Lower lobe of right lung (tissue), 2 donors: ENCODE data around the gene SH2D6. TPM values are rescaled to one million over a fixed set of nuclear protein-coding genes. Genes with fewer than 3 reads are reported as not detected.

Experiments used
- ATAC-seq, 2 donors: fragments of 200-7000 bp; cut with Tn5 transposase; one replicate each; pipeline ENCODE4 v1.9.1; 2020 to 2022; ENCODE audit warnings: mild to moderate bottlenecking in 2 of 2, moderate library complexity in 2 of 2
- DNase-seq: peaks from one replicate; pipeline ENCODE4 v3.0.0-alpha.2; 2020
- H3K27ac ChIP-seq: fragments of 200-600 bp; one replicate; pipeline ENCODE4 v1.8.0; 2022
- H3K27me3 ChIP-seq: fragments of 200-600 bp; one replicate; pipeline ENCODE4 v1.8.0; 2022; ENCODE audit warnings: low read depth
- H3K36me3 ChIP-seq: fragments of 200-600 bp; one replicate; pipeline ENCODE4 v1.8.0; 2022; ENCODE audit warnings: mild to moderate bottlenecking
- H3K4me1 ChIP-seq: fragments of 200-600 bp; one replicate; pipeline ENCODE4 v1.8.0; 2022
- H3K4me3 ChIP-seq: fragments of 200-600 bp; one replicate; pipeline ENCODE4 v1.8.0; 2022; ENCODE audit warnings: mild to moderate bottlenecking
- H3K9me3 ChIP-seq: fragments of 200-600 bp; one replicate; pipeline ENCODE4 v1.8.0; 2022
- intact Hi-C: fragments of 100-400 bp; cut with DNase I; formaldehyde crosslinking; loops from one replicate; pipeline ENCODE4 v1.11.0; 2022
- total RNA-seq: library from RNA; stranded (reverse); fragmentation: NEBNext Ultra II Directional; extraction: Animal tissue kit (Norgen Biotek cat#: 25700); gene quantifications from one replicate; pipeline ENCODE4 v1.2.1, GENCODE V29; 2021
- TF ChIP-seq, protein P1 (sequence below): fragments of 200-600 bp; IDR thresholded peaks from one replicate; pipeline ENCODE4 v1.8.0; 2022; ENCODE audit warnings: antibody characterized with exemption, mild to moderate bottlenecking
- donor health status: DM: no; HTN: yes; CAD: no; lungs with severe emphysema.

The SH2D6 gene
- total RNA-seq, 1 donor from 2014 or later = 0.97 TPM

DNA sequence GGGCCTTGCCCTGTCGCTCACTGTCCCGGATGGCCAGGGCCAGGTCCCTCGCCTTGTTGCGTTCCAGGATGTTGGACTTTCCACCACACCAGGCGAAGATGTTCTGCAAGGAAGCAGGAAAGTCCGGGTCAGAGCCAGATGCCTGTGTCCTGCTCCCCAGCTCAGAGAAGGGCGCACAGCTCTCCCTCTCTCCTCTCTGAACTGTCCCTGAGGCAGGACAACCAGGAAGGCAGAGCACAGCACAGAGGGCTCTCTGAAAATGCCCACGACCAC, 19.4 kb upstream of the SH2D6 start:
- H3K4me3 ChIP-seq = no peak overlapping the region
- no peaks in the 10 kb centered on the region for H3K9me3 ChIP-seq
- intact Hi-C loops = no loop called here
- H3K4me1 ChIP-seq = peaks cover 21% of the 10 kb centered on the region
- DNase-seq (no peak), ATAC-seq (no peak)
- TF ChIP-seq, protein P1, sequence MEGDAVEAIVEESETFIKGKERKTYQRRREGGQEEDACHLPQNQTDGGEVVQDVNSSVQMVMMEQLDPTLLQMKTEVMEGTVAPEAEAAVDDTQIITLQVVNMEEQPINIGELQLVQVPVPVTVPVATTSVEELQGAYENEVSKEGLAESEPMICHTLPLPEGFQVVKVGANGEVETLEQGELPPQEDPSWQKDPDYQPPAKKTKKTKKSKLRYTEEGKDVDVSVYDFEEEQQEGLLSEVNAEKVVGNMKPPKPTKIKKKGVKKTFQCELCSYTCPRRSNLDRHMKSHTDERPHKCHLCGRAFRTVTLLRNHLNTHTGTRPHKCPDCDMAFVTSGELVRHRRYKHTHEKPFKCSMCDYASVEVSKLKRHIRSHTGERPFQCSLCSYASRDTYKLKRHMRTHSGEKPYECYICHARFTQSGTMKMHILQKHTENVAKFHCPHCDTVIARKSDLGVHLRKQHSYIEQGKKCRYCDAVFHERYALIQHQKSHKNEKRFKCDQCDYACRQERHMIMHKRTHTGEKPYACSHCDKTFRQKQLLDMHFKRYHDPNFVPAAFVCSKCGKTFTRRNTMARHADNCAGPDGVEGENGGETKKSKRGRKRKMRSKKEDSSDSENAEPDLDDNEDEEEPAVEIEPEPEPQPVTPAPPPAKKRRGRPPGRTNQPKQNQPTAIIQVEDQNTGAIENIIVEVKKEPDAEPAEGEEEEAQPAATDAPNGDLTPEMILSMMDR = no peak
- H3K27me3 ChIP-seq = no peaks in the 10 kb centered on the region
- no peak overlapping the region for H3K27ac ChIP-seq
- H3K36me3 ChIP-seq = peaks cover 64% of the 10 kb centered on the region

DNA sequence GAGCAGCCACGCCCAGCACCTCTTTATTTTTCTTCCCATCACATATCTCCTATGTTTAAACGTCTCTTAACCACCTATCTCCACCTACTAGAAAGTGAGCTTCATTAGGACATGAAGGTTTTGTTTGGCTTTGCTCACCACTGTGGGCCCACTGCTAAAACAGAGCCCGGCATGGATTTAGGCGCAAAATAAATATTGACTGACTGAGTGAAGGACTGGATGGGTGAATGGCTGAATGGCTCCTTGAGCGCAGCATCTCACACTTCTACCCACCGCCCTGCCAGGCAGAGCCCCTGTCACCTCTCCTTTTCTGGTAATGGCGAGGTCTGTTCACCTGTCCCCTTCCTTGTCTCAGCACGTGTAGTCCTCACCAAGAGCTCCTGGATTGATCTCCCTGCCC, 18.5 kb upstream of the SH2D6 start:
- no peak overlapping the region for H3K27ac ChIP-seq
- peaks cover 21% of the 10 kb centered on the region for H3K4me1 ChIP-seq
- H3K36me3 ChIP-seq = peaks cover 54% of the 10 kb centered on the region
- DNase-seq (no peak), ATAC-seq (no peak)
- no peak overlapping the region for H3K4me3 ChIP-seq
- intact Hi-C loops = no loop called here
- no peaks in the 10 kb centered on the region for H3K9me3 ChIP-seq
- TF ChIP-seq, protein P1 = no peak
- H3K27me3 ChIP-seq = no peaks in the 10 kb centered on the region

DNA sequence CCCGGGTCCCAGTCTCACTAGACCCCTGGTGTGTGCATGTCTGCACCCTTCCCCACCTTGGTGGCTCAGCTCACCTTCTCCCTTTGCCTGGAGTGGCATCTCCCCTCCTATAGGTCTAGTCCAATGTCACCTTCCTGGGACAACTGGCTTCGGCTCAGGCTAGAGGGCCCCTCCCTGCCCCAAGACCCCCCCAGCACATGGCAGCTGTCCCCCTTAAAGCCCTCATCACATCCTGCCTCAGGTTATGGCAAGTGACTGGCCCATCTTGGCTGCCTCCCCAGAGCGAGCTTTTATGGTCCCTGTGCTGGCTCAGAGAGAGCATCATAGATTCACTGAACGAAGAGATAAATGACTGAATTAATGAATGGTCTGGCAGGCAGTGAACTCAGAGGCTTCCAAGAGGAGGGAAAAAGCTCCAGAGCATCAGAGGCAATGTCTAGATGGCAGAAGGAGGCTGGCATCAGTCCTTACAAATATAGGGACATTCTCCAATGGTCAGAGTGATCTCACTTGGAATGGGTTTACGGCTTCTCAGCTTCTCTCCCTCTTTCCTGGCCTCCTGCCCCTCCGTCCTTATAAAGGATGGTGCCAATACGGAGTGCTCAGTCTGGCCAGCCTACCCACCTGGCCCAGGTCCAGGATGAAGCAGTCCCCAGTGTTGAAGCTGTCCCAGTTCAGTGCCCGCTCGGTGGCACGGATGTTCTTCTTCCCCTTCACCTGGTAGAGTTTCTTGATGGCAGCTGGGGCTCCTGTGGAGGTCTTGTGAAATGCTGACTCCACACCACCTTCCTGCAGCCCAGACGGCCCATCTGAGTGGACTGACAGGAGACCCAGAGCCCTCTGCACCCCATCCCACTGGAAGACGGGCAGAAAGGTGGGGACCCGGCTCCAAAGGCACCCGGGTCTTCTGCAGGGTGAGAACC, 17.7 kb upstream of the SH2D6 start:
- Histone ChIP-seq H3K27me3 (no peaks in the 10 kb centered on the region), H3K27ac (no peak overlapping the region), H3K9me3 (no peaks in the 10 kb centered on the region), H3K36me3 (peaks cover 47% of the 10 kb centered on the region), H3K4me1 (peaks cover 21% of the 10 kb centered on the region), H3K4me3 (no peak overlapping the region)
- intact Hi-C loops = no loop called here
- TF ChIP-seq, protein P1 = no peak
- ATAC-seq = no peak
- DNase-seq = no peak

DNA sequence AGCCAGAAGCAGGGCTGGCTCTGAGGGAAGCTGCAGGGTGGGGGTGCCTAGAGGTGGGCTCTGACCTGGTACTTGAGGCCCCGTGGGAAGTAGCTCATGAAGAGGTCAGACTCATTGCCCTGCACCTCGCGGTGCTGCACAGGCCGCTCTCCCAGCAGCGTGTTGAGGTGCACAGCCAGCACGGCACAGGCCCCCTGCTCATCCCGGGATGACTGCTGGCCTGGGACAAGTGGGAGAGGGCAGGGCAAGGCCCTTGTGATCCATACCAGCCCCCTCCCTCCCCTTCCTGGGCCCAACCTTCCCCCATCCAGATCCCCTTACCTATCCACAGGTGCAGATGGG, 17.1 kb upstream of the SH2D6 start:
- Histone ChIP-seq H3K4me1 (peaks cover 17% of the 10 kb centered on the region), H3K4me3 (no peak overlapping the region), H3K27me3 (no peaks in the 10 kb centered on the region), H3K9me3 (no peaks in the 10 kb centered on the region), H3K36me3 (peaks cover 47% of the 10 kb centered on the region), H3K27ac (no peak overlapping the region)
- ATAC-seq (no peak), DNase-seq (no peak)
- TF ChIP-seq, protein P1 = no peak
- intact Hi-C loops = no loop called here

DNA sequence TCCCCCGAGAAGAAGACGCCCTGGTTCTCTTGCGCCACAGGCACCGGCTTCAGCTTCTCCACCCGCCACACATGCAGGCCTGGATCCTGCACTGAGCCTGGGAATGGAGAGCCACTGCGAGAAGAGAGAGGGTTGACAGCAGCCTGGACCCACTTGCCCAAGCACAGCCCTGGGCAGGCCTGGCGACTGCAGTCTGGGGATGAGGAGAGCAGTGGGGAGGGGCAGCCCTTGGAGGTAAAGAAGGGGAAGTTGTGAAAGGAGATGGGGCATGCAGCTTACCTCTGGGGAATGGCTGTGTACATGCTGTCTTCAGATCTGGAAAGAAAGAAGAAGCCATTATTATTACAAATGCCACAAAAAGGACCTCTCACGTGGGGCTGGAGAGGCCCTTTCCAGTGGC, 16.7 kb upstream of the SH2D6 start:
- no peak for ATAC-seq
- peaks cover 47% of the 10 kb centered on the region for H3K36me3 ChIP-seq
- DNase-seq = no peak
- no peak overlapping the region for H3K4me3 ChIP-seq
- H3K27ac ChIP-seq = no peak overlapping the region
- H3K4me1 ChIP-seq = peaks cover 13% of the 10 kb centered on the region
- intact Hi-C loops = no loop called here
- no peaks in the 10 kb centered on the region for H3K9me3 ChIP-seq
- H3K27me3 ChIP-seq = no peaks in the 10 kb centered on the region
- TF ChIP-seq, protein P1 = no peak
